ENCODE data around the gene NHSL2.

The NHSL2 gene

DNA sequence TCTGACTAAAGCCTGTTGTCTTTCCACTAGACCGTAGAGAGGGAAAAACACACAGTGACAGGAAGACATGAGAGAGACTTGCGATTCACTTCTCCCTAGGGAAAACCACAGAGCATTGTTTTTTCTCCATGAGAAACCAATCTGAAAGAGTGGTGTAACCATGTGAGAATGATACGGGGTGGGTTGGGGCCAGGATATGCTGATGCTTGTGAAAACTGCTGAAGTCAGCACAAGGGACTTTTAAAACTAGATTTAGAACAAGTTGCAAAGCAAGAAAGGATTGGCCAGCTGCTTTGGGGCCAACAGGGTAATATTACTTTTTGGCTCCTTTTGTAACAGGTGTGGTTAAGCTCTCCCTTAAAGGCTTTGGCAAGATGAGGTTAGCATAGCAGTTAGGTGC lies 66.1 kb downstream of the NHSL2 start:
- DNase-seq: no peak
- intact Hi-C loops (cut with DNase I): no loop called here

DNA sequence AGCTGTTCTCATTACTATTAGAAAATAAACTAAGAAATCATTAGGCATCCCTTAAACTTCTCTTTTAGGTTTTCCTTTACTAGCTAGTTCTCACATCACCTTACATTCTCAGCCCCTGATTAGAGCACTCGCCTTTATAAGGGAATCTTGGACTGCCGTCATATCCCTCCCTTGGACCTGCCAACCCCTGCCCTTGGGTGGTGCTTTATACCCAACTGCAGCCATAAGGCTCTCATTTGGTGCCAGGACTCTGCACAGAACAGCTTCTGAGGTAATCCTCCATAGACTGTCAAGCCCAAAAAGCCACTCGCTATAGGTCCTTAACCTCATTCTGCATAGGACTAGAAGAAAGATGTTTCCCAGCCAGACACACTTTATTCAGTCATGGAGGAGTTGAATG lies 67.5 kb downstream of the NHSL2 start:
- DNase-seq: no peak
- intact Hi-C loops (cut with DNase I): no loop called here

DNA sequence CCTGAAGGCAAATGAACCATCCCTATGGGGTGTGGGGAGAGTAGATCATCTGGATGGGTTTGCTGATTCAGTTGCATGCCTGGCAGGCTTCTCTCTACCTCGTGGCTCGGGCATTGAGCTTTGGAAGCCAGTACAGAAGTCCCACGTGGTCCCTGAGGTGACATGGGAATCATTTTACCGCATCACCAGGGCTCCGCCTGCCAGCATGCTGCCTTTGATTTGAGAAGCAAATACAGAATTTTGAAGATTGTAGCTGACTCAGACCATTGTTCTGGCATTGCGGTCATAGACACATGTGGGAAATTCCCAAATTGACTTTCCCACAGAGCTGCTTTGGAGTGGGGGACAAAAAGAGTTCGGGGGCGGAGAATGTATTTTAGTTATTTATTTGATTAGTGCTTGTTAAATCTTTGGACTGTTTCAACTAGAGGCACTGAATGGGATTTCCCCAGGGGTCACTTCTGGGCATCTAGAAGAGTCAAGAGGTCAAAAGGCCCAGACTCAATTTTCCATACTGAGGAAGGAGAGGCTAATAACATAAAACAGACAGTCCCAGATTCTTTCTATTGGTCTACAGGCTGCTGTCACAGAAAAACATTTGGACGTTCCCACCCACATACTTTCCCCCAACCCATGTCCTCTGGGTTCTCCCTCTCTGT lies 79.3 kb downstream of the NHSL2 start:
- no peak for DNase-seq
- intact Hi-C loops (cut with DNase I): no loop called here

DNA sequence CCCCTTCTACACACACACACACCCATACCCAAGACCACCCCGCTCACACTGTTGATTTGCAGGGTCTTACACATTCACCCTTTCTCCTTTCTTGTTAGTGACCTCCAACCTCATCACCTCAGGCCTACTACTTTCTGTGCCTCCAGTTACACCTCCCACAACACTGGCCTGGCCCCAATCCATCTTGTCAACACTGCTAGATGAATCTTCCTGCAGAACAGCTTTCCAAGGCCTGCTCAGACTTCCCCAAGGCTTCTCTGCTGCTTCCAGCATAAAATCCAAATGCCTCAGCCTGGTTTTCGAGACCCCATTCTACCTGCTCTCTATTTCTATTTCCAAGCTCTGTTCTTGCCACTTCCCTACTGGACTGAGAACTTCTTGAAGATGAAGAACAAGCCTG lies 79.9 kb downstream of the NHSL2 start:
- no peak for DNase-seq
- intact Hi-C loops (cut with DNase I): no loop called here

DNA sequence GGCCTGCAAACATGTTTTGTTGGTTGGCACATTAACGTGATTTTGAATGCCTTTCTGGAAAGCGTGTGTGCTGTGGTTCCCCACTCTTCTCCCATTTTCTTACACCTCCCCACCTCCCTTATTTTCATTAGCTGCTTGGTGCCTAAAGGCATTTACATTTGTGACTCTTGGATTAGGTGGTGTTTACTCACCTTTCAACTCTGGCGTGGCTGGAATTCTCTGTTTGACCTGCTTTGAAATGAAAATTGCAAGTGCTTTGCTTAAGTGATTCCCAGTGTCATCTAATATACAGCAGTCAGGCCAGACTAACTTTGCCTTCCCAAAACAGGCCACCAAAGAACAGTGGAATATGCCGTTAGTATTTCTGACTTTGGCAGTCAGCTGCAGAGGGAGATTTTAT lies 80.5 kb downstream of the NHSL2 start:
- intact Hi-C loops (cut with DNase I): no loop called here

DNA sequence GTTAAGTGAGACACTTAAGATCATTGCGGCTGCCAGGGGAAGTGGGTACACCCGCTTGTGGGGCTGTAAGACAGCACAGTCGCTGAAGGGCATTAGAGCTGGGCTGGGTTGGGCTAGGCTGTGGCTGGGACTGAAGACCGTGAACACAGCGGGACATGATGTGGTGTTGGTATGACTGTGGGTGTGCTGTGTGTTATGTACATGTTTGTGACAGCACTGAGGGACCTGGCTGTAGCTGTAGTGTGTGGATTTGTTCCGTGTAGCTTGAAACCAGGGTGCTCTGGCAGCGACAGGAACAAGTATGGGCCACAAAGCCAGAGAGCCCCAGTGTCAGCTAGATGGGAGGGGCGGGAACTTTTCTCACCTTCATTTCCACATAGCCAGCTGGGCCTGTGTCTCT lies 82.1 kb downstream of the NHSL2 start:
- DNase-seq: no peak
- intact Hi-C loops (cut with DNase I): no loop called here

More for the DNA sequence above, 80.5 kb downstream of the NHSL2 start:
- no peak for DNase-seq

DNA sequence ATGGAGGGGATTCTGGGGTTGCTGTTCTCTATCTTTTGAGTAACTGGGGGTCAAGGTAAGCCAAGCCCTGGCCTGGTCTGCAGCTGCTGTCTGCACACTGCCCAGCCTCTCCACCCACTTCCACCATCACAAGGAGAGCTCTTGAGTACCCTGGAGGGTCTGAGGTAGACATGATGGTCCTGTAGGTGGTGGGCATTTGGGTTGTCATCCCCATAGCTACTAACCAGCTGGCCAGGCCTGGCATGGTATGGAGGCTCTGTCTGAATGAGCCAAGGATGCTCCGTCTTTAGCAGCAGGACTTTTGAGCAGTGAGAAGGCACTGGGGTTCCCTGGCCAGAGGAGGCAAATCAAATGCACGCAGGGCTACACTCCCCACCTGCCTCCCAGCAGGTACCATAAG lies 82.7 kb downstream of the NHSL2 start:
- intact Hi-C loops (cut with DNase I): no loop called here
- DNase-seq: no peak

DNA sequence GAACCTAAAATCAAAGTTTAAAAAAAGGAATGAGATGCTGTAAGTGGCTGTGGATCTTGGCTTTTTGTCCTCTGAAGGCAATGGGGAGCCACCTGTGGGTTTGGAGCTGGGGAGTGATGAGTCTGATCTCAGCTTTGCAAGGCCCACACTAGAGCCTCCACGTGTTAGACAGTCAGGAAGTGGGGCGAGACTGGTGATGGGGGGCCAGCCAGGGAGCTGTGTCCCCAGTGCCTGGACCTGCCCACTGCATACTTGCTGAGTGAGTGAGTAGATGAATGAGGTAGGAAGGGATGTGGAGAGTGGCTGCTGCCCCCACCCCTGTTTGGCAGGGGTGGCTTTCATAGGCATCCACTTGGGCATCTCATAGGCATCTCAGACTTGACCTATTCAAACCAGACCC lies 84.0 kb downstream of the NHSL2 start:
- intact Hi-C loops (cut with DNase I): no loop called here
- DNase-seq: no peak

DNA sequence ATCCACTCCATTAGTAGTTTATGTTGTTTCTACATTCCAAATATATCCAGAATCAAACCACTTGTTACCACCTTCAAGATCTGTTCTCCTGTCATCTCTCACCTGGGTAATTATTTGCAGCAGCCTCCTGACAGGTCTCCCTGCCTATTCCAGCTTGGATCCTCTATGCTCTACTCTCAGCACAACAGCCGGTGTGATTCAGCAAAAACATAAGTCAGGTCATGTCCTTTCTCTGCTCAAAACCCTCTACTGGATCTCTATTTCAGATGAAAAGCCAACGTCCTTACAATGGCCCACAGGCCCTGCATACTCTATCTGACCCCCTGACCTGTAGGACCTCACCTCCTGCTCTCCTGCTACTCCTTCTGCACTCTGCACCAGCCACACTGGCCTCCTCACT lies 84.5 kb downstream of the NHSL2 start:
- no peak for DNase-seq
- intact Hi-C loops (cut with DNase I): no loop called here

DNA sequence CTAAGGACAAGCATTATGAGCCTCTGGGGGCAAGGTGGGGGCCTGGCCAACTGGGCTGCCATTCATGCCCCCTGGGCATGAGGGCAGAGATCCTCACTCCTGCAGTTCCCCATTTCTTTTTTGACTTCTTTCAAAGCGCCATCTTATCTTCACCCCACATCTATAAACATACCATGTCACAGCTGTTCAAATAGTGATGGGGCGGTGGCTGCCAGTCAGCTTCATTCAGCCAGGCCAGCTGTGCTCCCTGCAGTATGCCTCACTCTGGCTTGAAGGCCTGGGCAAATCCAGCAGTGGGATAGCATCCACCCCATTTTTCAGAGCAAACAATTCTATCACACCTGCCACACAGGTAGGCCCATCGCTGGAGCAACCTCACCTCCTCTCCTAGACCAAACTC lies 85.5 kb downstream of the NHSL2 start:
- intact Hi-C loops (cut with DNase I): no loop called here

DNA sequence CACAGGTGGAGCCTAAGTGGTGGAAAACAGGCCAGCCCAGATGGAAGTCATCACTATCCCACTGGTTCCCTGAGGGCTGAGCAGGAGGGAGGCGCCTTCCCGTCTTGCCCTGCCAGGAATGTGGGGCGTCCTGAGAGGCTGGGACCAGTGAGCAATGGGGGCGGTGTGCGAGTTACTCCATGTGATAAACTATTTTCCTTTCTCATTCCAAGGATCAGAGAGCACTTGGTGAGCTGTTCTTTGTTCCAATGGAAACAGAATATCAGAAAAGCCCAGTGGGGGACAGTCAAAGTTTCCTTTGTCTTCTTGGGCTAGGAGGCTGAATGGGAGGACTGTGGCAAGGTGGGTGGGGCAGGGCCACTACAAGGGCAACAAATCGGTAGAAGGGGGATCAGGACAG lies 86.2 kb downstream of the NHSL2 start:
- DNase-seq: no peak
- intact Hi-C loops (cut with DNase I): no loop called here

More for the DNA sequence above, 85.5 kb downstream of the NHSL2 start:
- DNase-seq: no peak

DNA sequence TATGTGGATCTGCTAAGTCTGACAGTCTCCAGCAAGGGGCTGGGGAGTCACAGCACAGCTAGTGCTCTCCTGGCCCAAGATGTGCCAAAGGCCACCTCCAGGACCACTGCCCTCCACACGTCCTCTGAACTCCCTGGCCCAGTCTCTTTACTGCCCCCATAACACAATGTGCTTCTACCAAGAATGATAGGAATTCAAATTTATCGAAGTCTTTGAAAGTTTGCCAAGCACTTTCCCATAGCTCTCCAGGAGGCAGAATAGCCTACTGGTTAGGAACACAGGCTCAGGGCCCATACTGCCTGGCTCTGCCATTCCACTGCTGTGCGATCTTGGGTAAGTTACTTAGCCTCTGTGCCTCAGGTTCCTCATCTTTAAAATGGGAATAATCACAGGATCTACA lies 86.7 kb downstream of the NHSL2 start:
- intact Hi-C loops (cut with DNase I): no loop called here
- DNase-seq: no peak

DNA sequence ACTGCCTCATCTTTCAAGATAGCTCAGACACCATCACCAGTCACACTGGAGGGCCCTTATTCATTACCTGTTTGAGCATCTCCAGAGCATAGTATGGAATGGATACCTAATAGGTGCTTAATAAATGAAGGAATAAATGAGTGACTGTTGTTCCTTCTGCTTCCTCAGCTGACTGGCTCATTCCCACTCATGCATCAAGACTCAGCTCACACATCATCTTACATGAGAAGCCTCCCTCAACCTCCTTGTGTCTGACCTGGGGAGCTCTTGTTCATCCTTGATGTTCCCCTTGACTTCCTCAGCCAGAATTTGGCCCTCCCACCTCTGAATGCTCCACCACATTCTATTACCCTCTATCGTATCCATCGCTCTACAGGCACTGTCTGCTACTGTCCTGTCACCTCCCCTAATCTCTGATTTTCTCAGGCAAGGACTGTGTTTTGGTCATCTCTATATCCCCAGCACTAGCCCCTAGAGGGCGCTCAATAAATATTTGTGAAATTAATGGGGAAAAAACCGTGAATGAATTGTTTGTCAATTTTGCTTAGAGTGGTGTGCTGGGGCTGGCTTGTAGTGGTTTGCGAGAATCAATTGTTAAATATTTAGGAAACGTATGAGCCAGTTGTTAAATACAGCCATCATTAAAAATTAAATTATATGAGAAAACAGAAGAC lies 88.3 kb downstream of the NHSL2 start:
- intact Hi-C loops (cut with DNase I): no loop called here

DNA sequence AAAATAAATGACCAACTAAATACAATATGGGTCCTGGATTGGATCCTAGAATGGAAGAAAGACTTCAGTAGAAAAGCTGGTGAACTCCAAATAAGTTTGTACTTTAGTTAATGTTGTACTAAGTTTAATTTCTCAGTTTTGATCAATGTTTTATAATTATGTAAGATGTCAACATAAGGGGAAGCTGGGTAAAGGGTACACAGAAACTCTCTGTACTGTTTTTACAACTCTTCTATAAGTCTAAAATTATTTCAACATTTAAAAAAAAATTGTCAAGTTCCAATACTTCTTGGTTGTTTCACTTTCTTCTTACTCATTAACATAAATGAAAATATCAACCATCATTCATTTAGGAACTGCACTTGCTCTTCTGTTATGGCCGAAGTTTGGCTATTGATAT lies 88.9 kb downstream of the NHSL2 start:
- no peak for DNase-seq
- intact Hi-C loops (cut with DNase I): no loop called here

More for the DNA sequence above, 88.3 kb downstream of the NHSL2 start:
- DNase-seq: peak in 3 of 10 donors; percentile 8 to 10 (median 9)

DNA sequence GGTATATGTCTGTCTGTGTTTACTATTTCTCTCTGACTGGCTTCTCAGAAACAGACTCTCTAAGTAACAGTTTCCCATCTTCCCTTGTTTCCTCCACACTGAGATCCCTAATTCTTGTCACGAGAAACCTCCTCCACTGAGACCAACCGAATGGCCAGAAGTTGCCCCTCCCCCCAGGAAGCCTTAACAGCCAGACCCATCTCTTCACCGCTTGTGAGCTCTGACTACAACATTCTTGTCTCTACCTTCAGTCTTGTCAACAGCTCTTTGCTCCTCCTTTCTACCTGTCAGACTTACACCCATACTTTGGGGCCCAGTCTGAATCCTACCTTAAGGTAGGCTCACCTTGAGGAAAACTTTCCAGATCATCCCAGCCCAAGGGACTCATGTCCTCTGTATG lies 90.8 kb downstream of the NHSL2 start:
- no peak for DNase-seq
- intact Hi-C loops (cut with DNase I): loop anchor here (5.0 kb wide), 1 partner anchor 126 kb away; no protein-coding TSS in a partner anchor

DNA sequence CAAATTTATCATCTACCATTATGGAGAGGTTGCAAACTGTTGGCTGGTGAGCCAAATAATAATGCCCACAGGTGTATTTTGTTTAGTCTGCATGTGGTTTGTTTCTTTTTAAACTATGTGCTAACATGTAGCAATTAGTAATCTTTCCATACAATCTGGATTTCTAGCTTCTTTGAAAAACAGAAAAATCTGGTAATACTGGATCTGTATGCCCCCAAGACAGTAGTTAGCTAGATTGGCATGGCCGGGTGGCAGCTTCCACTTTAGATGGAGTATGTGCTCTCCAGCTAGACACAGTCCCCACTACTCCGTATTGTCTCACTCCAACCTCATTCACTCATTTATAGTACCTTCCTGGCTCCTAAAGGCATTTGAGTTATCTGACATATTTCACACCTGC lies 91.3 kb downstream of the NHSL2 start:
- no peak for DNase-seq
- intact Hi-C loops (cut with DNase I): loop anchor here (5.0 kb wide), 1 partner anchor 125 kb away; no protein-coding TSS in a partner anchor

DNA sequence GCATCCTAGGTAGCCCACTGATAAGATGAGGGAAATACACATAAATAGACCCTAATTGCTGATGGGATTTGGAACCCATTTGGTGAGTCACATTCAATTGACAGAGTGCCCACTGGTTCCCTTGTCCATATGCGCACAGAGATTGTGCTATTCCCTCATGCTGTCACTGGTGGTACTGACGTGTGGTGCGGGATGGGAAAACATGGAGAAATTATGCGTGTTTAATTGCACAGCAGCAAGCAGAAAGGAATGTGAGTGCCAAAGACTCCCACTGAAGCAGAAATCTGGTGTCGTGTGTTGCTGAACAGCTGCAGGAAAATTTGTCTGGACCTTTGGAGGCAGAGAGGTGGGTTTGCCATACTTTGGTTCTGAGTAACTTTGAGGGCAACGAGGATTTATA lies 92.2 kb downstream of the NHSL2 start:
- intact Hi-C loops (cut with DNase I): loop anchor here (5.0 kb wide), 1 partner anchor 124 kb away; no protein-coding TSS in a partner anchor
- DNase-seq: no peak

DNA sequence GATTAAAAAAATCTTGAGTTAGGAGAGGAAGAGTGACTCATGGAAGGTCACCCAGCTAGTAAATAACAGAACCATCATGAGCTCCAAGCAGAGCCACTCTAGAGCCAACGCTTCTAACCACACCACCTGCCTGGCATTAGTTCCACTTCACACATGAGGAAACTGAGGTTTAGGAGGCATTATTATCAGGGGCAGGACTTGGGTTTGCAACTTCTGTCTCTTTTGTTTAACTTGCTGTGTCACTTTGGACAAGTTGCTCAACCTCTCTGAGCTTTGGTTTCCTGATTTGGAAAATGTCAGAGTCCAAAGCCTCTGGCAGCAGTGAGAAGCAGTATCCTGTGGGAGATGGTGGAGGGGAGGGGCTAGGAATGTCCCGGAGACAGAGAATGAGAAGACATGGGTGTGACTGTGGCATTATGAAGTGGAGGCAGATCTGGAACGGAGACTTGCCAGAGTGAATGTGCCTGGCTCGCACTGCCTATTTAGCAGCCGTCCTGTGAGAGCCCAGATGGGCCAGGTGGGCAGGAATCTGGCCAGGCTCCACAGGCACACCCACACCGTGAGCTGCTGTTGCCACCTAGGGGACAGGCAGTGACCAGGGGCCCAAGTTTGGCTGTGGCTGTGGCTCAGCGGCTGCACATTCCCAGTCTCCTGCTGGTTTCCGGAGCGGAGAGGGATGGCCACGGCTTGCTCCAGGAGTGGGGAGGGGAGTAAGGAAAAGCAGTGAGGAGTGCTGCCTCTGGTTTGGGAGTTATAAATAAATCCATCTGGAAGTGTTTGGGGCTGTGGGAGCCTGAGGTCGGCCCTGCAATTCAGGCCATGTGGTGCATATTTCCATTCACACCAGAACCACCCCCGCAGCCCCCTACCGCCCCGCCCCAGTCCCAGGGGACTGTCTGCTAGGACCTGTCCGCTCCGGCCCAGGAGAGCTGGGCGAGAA lies 93.4 kb downstream of the NHSL2 start:
- intact Hi-C loops (cut with DNase I): loop anchor here (5.0 kb wide), 1 partner anchor 123 kb away; no protein-coding TSS in a partner anchor
- DNase-seq: peak in 7 of 10 donors; percentile 15 to 86 (median 29)

DNA sequence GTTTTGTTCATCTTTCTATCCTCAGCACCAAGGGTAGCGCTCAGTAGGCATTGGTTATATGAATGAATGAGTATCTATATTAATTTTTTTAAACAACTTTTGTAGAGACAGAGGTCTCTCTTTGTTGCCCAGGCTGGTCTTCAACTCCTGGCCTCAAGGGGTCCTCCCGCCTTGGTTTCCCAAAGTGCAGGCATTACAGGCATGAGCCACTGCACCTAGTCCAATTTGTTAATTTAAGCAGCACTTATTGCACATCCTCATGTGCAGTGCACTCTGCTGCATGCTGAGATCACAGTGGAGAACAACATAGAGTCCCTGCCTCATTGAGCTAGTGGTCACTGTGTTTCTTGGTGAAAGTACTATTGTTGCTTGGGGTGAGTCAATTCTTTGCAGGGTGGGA lies 94.4 kb downstream of the NHSL2 start:
- DNase-seq: no peak
- intact Hi-C loops (cut with DNase I): no loop called here

DNA sequence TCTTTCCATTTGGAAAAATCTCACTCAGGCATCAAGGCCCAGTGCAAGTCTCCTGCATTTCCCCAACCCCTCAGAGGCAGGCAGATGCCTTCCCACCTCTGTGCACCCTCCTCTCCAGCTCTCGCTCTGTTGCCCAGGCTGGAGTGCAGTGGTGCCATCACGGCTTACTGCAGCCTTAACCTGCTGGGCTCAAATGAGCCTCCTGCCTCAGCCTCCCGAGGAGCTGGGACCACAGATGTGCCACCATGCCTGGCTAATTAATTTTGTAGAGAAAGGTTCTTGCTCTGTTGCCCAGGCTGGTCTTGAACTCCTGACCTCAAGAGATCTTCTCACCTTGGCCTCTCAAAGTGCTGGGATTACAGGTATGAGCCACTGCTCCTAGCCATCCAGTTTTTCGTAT lies 95.8 kb downstream of the NHSL2 start:
- no peak for DNase-seq
- intact Hi-C loops (cut with DNase I): no loop called here

DNA sequence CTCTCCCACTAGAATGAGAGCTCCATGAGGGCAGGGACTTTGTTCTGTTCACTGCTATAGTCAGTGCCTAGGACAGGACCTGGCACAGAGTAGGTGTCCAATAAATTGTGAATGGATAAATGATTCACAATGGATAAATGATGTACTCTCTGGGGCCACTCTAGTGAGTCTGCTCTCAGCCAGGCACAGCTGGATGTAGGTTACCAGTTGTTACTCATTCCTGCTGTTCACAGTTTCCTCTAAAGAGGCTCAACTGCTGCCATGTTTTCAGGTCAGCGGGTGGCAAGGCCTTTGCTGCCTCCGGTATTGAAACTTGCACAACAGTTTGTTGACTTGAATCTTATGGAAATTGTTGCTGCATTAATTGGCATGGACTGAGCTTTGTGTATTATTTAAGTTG lies 99.1 kb downstream of the NHSL2 start:
- DNase-seq: no peak
- intact Hi-C loops (cut with DNase I): loop anchor here (10.0 kb wide), 1 partner anchor 55 kb away; no protein-coding TSS in a partner anchor
